Esophagus squamous epithelium (tissue), 5 donors: ENCODE results near the gene COPS3. TPM values are rescaled to one million over a fixed set of nuclear protein-coding genes. Genes with fewer than 3 reads are reported as not detected.

Experiments used
- DNase-seq: peaks from one replicate; lab custom pipeline; 2025; lab: John Stamatoyannopoulos, UW
- H3K27ac ChIP-seq, 4 donors: fragments of 200-600 bp; sonication (generic); one replicate each; pipeline ENCODE4 v1.5.1; 2016 to 2019; ENCODE audit warnings: mild to moderate bottlenecking in 1 of 4
- H3K27me3 ChIP-seq, 4 donors: fragments of 200-600 bp; sonication (generic); 1 replicate in 3 of 4; 2 replicates in 1 of 4; pipeline versions ENCODE4 v1.5.1 to v1.6.0; 2017 to 2021; ENCODE audit warnings: antibody characterized with exemption in 1 of 4
- H3K36me3 ChIP-seq, 3 donors: fragments of 200-600 bp; sonication (generic); one replicate each; pipeline ENCODE4 v1.5.1; 2016 to 2019
- H3K4me1 ChIP-seq, 3 donors: fragments of 200-600 bp; sonication (generic); one replicate each; pipeline ENCODE4 v1.5.1; 2017 to 2019
- H3K4me3 ChIP-seq, 4 donors: fragments of 200-600 bp; sonication (generic); 1 replicate in 3 of 4; 2 replicates in 1 of 4; pipeline ENCODE4 v1.5.1; 2016 to 2019; ENCODE audit warnings: mild to moderate bottlenecking in 2 of 4, moderate library complexity in 1 of 4
- H3K9me3 ChIP-seq, 3 donors: fragments of 200-600 bp; sonication (generic); one replicate each; pipeline ENCODE4 v1.5.1; 2016 to 2019
- CTCF ChIP-seq, 6 experiments: fragments of 450-650 bp in 4 of 6; fragments of 200-600 bp in 2 of 6; sonication (generic) in 2 of 6; IDR thresholded peaks; one replicate each; pipeline ENCODE4 v1.5.1; 2016 to 2019; ENCODE audit warnings: antibody characterized with exemption in 6 of 6, mild to moderate bottlenecking in 4 of 6, moderate library complexity in 4 of 6
- POLR2A ChIP-seq, 4 donors: fragments of 450-650 bp; IDR thresholded peaks; one replicate each; pipeline ENCODE4 v1.6.1; 2017; ENCODE audit warnings: antibody characterized with exemption in 4 of 4, mild to moderate bottlenecking in 4 of 4, moderate library complexity in 3 of 4
- WGBS, 2 donors: methylation state at CpG; one replicate each; pipeline ENCODE4 v1.1.5; 2018; 5-methylcytosine and 5-hydroxymethylcytosine counted together
- intact Hi-C: fragments of 100-400 bp; cut with DNase I; formaldehyde crosslinking; loops from one replicate; pipeline ENCODE4 v1.15.0; 2022
- total RNA-seq, 4 donors: library from RNA; depleted of rRNA; stranded (reverse); fragments of >200 nt; gene quantifications; one replicate each; pipeline ENCODE4 v1.1.0, GENCODE V29; 2016
- donor health status: DM: yes; HTN: yes; CAD: no.

Gene COPS3
- total RNA-seq, 4 donors from 2014 or later, result 34.0 to 91.6 (median 68.7) TPM

DNA sequence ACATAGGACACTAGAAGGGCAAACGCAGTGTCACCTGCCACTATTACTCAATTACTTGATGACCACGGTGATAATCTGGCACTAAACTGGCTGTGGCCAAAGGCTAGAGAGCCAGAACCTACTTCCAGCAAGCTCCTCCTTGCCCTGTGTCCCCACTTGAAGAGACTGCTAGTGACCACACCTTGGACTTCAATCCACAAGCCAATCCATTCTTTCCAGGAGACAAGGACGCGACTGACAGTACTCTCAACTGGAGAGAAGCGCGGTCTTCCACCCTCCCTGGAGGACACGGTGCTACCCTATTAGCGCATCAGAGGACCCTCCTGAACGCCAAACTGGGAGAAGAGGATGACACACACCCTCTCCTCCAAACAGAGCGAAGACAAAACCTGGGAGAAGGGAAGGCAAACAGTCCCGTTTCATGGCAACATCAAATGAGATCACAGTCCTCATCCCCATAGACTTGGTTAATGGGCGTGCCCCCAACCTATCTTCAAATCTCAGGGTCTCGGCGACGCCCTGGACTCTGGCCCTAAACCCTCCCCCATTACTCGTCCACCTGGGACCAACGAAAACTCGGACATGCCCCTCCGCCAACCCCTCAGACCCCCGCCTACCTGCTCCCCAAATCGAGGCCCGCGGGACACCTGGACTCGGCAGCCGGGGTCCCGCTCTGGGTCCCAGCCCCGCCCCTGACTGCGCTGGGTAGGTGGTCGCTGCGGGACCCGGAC, 44.6 kb downstream of the COPS3 start:
- TF ChIP-seq CTCF (IDR thresholded peaks at IDR 0.05) (no peak), POLR2A (IDR thresholded peaks at IDR 0.05) (no peak)
- H3K4me3 ChIP-seq, result peak overlapping the region; percentile 85 to 96 (median 92)
- intact Hi-C loops, result loop anchor here (10.0 kb wide), 1 partner anchor 92 kb away; no protein-coding TSS in a partner anchor
- peaks cover 5 to 15% (median 7%) of the 10 kb centered on the region in 3 donors for H3K36me3 ChIP-seq
- 0 to 2% methylated on average over 11 to 14 of the region's 31 CpGs for WGBS, 2 donors
- no peaks in the 10 kb centered on the region for H3K9me3 ChIP-seq
- peaks cover 11 to 46% (median 25%) of the 10 kb centered on the region in 3 donors for H3K4me1 ChIP-seq
- H3K27me3 ChIP-seq, result no peaks in the 10 kb centered on the region
- peak overlapping the region; percentile 96 to 98 (median 97) for H3K27ac ChIP-seq
- DNase-seq, result no peak

DNA sequence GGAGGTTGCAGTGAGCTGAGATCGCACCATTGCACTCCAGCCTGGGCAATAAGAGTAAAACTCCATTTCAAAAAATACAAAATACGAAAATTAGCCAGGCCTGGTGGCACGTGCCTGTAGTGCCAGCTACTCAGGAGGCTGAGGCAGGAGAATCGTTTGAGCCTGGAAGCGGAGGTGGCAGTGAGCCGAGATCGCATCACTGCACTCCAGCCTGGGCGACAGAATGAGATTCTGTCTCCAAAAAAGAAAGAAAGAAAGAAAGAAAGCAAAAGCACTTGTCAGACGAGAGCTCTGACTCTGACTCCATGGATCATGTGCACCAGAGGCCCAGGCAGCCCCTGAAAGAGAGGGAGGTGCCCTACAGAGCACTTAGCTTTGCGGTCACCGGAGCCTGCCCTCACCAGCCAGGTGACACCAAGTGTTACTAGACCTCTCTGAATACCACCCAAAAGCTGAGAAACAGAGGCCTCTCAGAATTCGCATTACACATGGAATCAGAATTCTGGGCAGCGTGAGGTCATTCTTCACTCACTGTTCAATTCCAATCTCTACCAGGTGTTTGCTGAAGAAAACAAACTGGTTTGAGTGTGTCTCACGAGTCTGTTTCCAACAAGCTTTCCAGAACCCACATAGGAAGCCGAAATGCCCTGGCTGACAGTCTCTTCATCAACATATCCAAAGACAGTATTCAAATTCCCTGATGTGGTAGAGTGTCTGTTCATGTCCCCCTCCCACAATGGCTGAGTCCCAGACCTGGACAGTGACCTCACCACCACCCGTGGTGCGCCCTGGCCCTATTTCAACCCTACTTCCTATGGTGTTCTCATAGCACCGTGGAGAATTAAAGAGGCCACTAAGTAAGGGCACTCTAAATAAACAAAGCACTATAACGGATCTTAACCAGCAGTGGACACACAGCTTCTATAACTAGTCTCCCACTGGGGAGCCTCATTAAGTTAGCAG, 45.6 kb downstream of the COPS3 start:
- Histone ChIP-seq H3K27ac (peak overlapping the region in 3 of 4 donors; percentile 96 to 97 (median 97)), H3K36me3 (peaks cover 12 to 25% (median 13%) of the 10 kb centered on the region in 3 donors), H3K9me3 (no peaks in the 10 kb centered on the region), H3K4me3 (peak overlapping the region; percentile 85 to 96 (median 92)), H3K27me3 (no peaks in the 10 kb centered on the region), H3K4me1 (peaks cover 11 to 46% (median 25%) of the 10 kb centered on the region in 3 donors)
- intact Hi-C loops, result loop anchor here (10.0 kb wide), 1 partner anchor 91 kb away; no protein-coding TSS in a partner anchor
- WGBS, 2 donors, result 37 to 41% methylated on average over 16 to 17 of the region's 19 CpGs
- no peak for DNase-seq
- TF ChIP-seq POLR2A (IDR thresholded peaks at IDR 0.05) (no peak), CTCF (IDR thresholded peaks at IDR 0.05) (no peak)

GRCh38 chr17:17232303-17232621, 48.8 kb downstream of the COPS3 start:
- H3K36me3 ChIP-seq, result peaks cover 24 to 57% (median 41%) of the 10 kb centered on the region in 3 donors
- intact Hi-C loops, result loop anchor here (10.0 kb wide), 1 partner anchor 87 kb away; no protein-coding TSS in a partner anchor
- no peak for DNase-seq
- H3K27ac ChIP-seq, result no peak overlapping the region
- no peaks in the 10 kb centered on the region for H3K27me3 ChIP-seq
- peaks cover 7 to 38% (median 19%) of the 10 kb centered on the region in 3 donors for H3K4me1 ChIP-seq
- H3K9me3 ChIP-seq, result no peaks in the 10 kb centered on the region
- no peak overlapping the region for H3K4me3 ChIP-seq
- TF ChIP-seq POLR2A (IDR thresholded peaks at IDR 0.05), result no peak
- no peak for TF ChIP-seq CTCF (IDR thresholded peaks at IDR 0.05)
- WGBS, 2 donors, result 74 to 96% methylated on average over 3 to 6 of the region's 11 CpGs

GRCh38 chr17:17231621-17232302, 49.3 kb downstream of the COPS3 start:
- no peaks in the 10 kb centered on the region for H3K9me3 ChIP-seq
- 75 to 83% methylated on average over 9 to 15 of the region's 16 CpGs for WGBS, 2 donors
- H3K36me3 ChIP-seq, result peaks cover 25 to 62% (median 46%) of the 10 kb centered on the region in 3 donors
- intact Hi-C loops, result loop anchor here (10.0 kb wide), 1 partner anchor 87 kb away; no protein-coding TSS in a partner anchor
- H3K4me3 ChIP-seq, result no peak overlapping the region
- H3K27ac ChIP-seq, result no peak overlapping the region
- TF ChIP-seq POLR2A (IDR thresholded peaks at IDR 0.05), result no peak
- TF ChIP-seq CTCF (IDR thresholded peaks at IDR 0.05), result no peak
- no peak for DNase-seq
- H3K27me3 ChIP-seq, result no peaks in the 10 kb centered on the region
- H3K4me1 ChIP-seq, result peaks cover 7 to 38% (median 19%) of the 10 kb centered on the region in 3 donors
